Prostate gland (tissue), 2 donors: Measurements from ENCODE around the gene CADPS2.
"Not testable (repeated sequence)": the region's sequence is repeated elsewhere in the genome, so short reads cannot be mapped to it uniquely, and the experiment has no call there.

Experiments used
- CTCF ChIP-seq, 4 experiments: fragments of 200-600 bp in 2 of 4; fragments of 450-650 bp in 2 of 4; sonication (generic) in 2 of 4; IDR thresholded peaks; 1 replicate in 3 of 4; 2 replicates in 1 of 4; pipeline ENCODE4 v1.5.1; 2016 to 2019; ENCODE audit warnings: antibody characterized with exemption in 4 of 4, mild to moderate bottlenecking in 2 of 4, moderate library complexity in 2 of 4
- POLR2AphosphoS5 ChIP-seq: sonication (generic); formaldehyde crosslinking; IDR thresholded peaks from one replicate; pipeline ENCODE4 v1.6.1; 2017; ENCODE audit warnings: antibody characterized with exemption

- not testable (repeated sequence) for TF ChIP-seq CTCF (IDR thresholded peaks at IDR 0.05); POLR2AphosphoS5
Observed at GRCh38 chr7:122834571-122834942, 51.7 kb downstream of the CADPS2 start.
